HEK293T (cell line): ENCODE data around the gene SP140L.

Experiments used
- CTCF ChIA-PET: fragments of 350-600 bp; formaldehyde crosslinking; extraction: SDS; loops from one replicate; lab custom pipeline; 2021; ENCODE audit warnings: antibody characterized with exemption, inconsistent platforms; lab: Yijun Ruan, JAX
- POLR2A ChIA-PET: fragments of 350-600 bp; formaldehyde crosslinking; extraction: SDS; loops from one replicate; lab custom pipeline; 2020; ENCODE audit warnings: antibody characterized with exemption, inconsistent platforms; lab: Yijun Ruan, JAX
- DNase-seq: peaks from one replicate; pipeline ENCODE4 v3.0.0; 2012; ENCODE audit warnings: mixed read lengths; ENCODE audit errors: extremely low spot score
- ARNT ChIP-seq: fragments of 450-650 bp; IDR thresholded peaks from 2 replicates; pipeline ENCODE4 v1.6.1; 2017; ENCODE audit warnings: mild to moderate bottlenecking
- BHLHE40 ChIP-seq: fragments of 450-650 bp; IDR thresholded peaks from 2 replicates; pipeline ENCODE4 v1.6.1; 2016; ENCODE audit warnings: mild to moderate bottlenecking, moderate library complexity, borderline replicate concordance
- CTBP1 ChIP-seq: fragments of 450-650 bp; IDR thresholded peaks from 2 replicates; pipeline ENCODE4 v1.6.1; 2016; ENCODE audit warnings: borderline replicate concordance
- ELF4 ChIP-seq: fragments of 450-650 bp; IDR thresholded peaks from 2 replicates; pipeline ENCODE4 v1.6.1; 2017; ENCODE audit warnings: antibody characterized with exemption
- FOXA1 ChIP-seq: fragments of 450-650 bp; IDR thresholded peaks from 2 replicates; pipeline ENCODE4 v1.6.1; 2016; ENCODE audit warnings: mild to moderate bottlenecking
- FOXK2 ChIP-seq: fragments of 450-650 bp; IDR thresholded peaks from 2 replicates; pipeline ENCODE4 v1.6.1; 2016; ENCODE audit warnings: mild to moderate bottlenecking
- FOXM1 ChIP-seq: fragments of 450-650 bp; IDR thresholded peaks from 2 replicates; pipeline ENCODE4 v1.6.1; 2017; ENCODE audit warnings: mild to moderate bottlenecking, borderline replicate concordance
- HDGF ChIP-seq: fragments of 450-650 bp; IDR thresholded peaks from 2 replicates; pipeline ENCODE4 v1.6.1; 2017; ENCODE audit warnings: antibody characterized with exemption, borderline replicate concordance
- L3MBTL2 ChIP-seq: fragments of 450-650 bp; conservative IDR thresholded peaks from 2 replicates; pipeline ENCODE4 v1.6.1; 2016; ENCODE audit warnings: mild to moderate bottlenecking
- LEF1 ChIP-seq: fragments of 450-650 bp; IDR thresholded peaks from 2 replicates; pipeline ENCODE4 v1.6.1; 2017; ENCODE audit warnings: mild to moderate bottlenecking, borderline replicate concordance
- NFRKB ChIP-seq: fragments of 450-650 bp; IDR thresholded peaks from 2 replicates; pipeline ENCODE4 v1.6.1; 2016; ENCODE audit warnings: mild to moderate bottlenecking, moderate library complexity
- PKNOX1 ChIP-seq: fragments of 450-650 bp; IDR thresholded peaks from 2 replicates; pipeline ENCODE4 v1.6.1; 2016
- SP1 ChIP-seq: fragments of 450-650 bp; IDR thresholded peaks from 2 replicates; pipeline ENCODE4 v1.6.1; 2017
- SUZ12 ChIP-seq: fragments of 450-650 bp; IDR thresholded peaks from 2 replicates; pipeline ENCODE4 v1.6.1; 2016; ENCODE audit warnings: mild to moderate bottlenecking
- TARDBP ChIP-seq: fragments of 450-650 bp; IDR thresholded peaks from 2 replicates; pipeline ENCODE4 v1.6.1; 2016
- ZNF384 ChIP-seq: fragments of 450-650 bp; IDR thresholded peaks from 2 replicates; pipeline ENCODE4 v1.6.1; 2016

SP140L gene

GRCh38 chr2:230412371-230412711 lies 85.3 kb downstream of the SP140L start:
- ChIA-PET CTCF (no interaction called here), POLR2A (no interaction called here)
- TF ChIP-seq SP1: no peak
- TF ChIP-seq FOXM1: no peak
- no peak for TF ChIP-seq TARDBP
- no peak for TF ChIP-seq PKNOX1
- TF ChIP-seq ZNF384: no peak
- TF ChIP-seq SUZ12: no peak
- no peak for DNase-seq

GRCh38 chr2:230412846-230413245 lies 85.9 kb downstream of the SP140L start:
- ChIA-PET POLR2A (no interaction called here), CTCF (no interaction called here)
- TF ChIP-seq SP1 (no peak), BHLHE40 (no peak), HDGF (no peak), ARNT (no peak), L3MBTL2 (no peak)
- no peak for DNase-seq

- DNase-seq: no peak
- ChIA-PET POLR2A (no interaction called here), CTCF (no interaction called here)
- TF ChIP-seq NFRKB: no peak
Observed at GRCh38 chr2:230413479-230413878, 86.5 kb downstream of the SP140L start.

GRCh38 chr2:230414302-230414701 lies 87.3 kb downstream of the SP140L start:
- ChIA-PET POLR2A (no interaction called here), CTCF (no interaction called here)
- DNase-seq: no peak
- TF ChIP-seq FOXM1 (no peak), L3MBTL2 (no peak), NFRKB (no peak), LEF1 (no peak), SUZ12 (no peak), BHLHE40 (no peak), SP1 (no peak), ARNT (no peak), TARDBP (no peak), ZNF384 (no peak), FOXA1 (no peak), ELF4 (no peak), FOXK2 (no peak), CTBP1 (no peak), PKNOX1 (no peak), HDGF (no peak)

- no peak for DNase-seq
- TF ChIP-seq FOXK2: no peak
- TF ChIP-seq SP1: no peak
- TF ChIP-seq ZNF384: no peak
- no peak for TF ChIP-seq HDGF
- no peak for TF ChIP-seq FOXA1
- no peak for TF ChIP-seq SUZ12
- no peak for TF ChIP-seq NFRKB
- no peak for TF ChIP-seq ARNT
- TF ChIP-seq L3MBTL2: no peak
- POLR2A ChIA-PET: no interaction called here
- CTCF ChIA-PET: no interaction called here
Observed at GRCh38 chr2:230416061-230416721, 89.2 kb downstream of the SP140L start, which contains the start of gene SP100. Gene SP100, plus strand, starts transcription at chr2:230416201. Its CDS starts 96 bp downstream, at chr2:230416297.

- CTCF ChIA-PET: no interaction called here
Observed at GRCh38 chr2:230417436-230417835, 90.4 kb downstream of the SP140L start.

GRCh38 chr2:230418341-230419016 lies 91.5 kb downstream of the SP140L start:
- ChIA-PET POLR2A (no interaction called here), CTCF (interaction anchor here (0.7 kb wide), 1 partner anchor 381 kb away, joined by 3 read pairs; no protein-coding TSS in a partner anchor)
- DNase-seq: no peak
- TF ChIP-seq FOXA1 (no peak), ZNF384 (no peak), LEF1 (no peak), NFRKB (no peak), SP1 (no peak), HDGF (no peak), TARDBP (no peak), BHLHE40 (no peak), ELF4 (no peak), FOXM1 (no peak), ARNT (no peak), PKNOX1 (no peak), L3MBTL2 (no peak), CTBP1 (no peak), FOXK2 (no peak), SUZ12 (no peak)

More at GRCh38 chr2:230417436-230417835, 90.4 kb downstream of the SP140L start:
- POLR2A ChIA-PET: no interaction called here
- no peak for TF ChIP-seq LEF1
- no peak for TF ChIP-seq NFRKB
- TF ChIP-seq TARDBP: no peak
- DNase-seq: no peak
